ENCODE data around the gene CIZ1. TPM values are rescaled to one million over a fixed set of nuclear protein-coding genes. Genes with fewer than 3 reads are reported as not detected.

The CIZ1 gene
- total and polyA plus RNA-seq, 11 donors = 42.6 to 101 (median 73.8) TPM

DNA sequence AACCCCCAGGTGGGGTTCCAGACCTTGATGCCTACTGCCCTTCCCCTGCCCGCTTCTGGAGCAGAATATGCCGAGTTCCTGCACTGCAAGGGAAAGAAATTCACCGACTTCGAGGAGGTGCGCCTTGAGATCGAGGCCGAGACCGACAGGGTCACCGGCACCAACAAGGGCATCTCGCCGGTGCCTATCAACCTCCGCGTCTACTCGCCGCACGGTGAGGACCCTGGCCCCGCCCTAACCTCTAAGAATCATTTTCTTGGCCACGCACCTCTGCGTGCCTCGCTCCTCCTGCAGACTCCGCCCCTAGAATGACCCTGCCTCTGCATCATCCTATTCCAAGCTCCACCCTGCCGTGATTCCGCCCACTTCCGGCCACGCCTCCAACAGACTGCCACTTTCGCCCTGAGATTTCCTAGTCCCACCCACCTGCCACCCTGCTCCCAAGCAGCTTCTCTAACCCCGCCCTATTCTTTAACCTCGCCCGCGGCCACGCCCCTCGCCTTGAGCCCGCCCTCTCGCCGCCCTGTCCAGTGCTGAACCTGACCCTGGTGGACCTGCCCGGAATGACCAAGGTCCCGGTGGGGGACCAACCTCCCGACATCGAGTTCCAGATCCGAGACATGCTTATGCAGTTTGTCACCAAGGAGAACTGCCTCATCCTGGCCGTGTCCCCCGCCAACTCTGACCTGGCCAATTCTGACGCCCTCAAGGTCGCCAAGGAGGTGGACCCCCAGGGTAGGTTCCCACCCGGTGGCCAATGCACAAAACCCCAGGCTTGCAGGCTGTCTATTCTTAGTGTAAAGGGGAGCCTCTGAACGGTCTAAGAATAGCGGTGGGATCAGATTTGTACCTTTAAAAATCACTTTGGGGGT, 27.4 kb upstream of the CIZ1 start:
- Histone ChIP-seq H3K4me3 (peak overlapping the region in 10 of 12 donors; percentile 14 to 53 (median 48)), H3K9me3 (no peaks in the 10 kb centered on the region), H3K4me1 (peaks cover 0 to 32% (median 16%) of the 10 kb centered on the region in 12 donors), H3K27ac (peak overlapping the region in 5 of 12 donors; percentile 1 to 40 (median 29)), H3K27me3 (no peaks in the 10 kb centered on the region), H3K36me3 (peaks cover 0 to 25% (median 0%) of the 10 kb centered on the region in 9 donors)
- 16 to 17% (median 16%) methylated on average over 39 to 47 of the region's 47 CpGs for WGBS, 4 donors
- ATAC-seq = peak; percentile 72 to 92 (median 88)
- TF ChIP-seq POLR2A (IDR thresholded peaks at IDR 0.05) = peak in 1 of 2 donors; percentile 41
- TF ChIP-seq, protein P1, sequence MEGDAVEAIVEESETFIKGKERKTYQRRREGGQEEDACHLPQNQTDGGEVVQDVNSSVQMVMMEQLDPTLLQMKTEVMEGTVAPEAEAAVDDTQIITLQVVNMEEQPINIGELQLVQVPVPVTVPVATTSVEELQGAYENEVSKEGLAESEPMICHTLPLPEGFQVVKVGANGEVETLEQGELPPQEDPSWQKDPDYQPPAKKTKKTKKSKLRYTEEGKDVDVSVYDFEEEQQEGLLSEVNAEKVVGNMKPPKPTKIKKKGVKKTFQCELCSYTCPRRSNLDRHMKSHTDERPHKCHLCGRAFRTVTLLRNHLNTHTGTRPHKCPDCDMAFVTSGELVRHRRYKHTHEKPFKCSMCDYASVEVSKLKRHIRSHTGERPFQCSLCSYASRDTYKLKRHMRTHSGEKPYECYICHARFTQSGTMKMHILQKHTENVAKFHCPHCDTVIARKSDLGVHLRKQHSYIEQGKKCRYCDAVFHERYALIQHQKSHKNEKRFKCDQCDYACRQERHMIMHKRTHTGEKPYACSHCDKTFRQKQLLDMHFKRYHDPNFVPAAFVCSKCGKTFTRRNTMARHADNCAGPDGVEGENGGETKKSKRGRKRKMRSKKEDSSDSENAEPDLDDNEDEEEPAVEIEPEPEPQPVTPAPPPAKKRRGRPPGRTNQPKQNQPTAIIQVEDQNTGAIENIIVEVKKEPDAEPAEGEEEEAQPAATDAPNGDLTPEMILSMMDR (IDR thresholded peaks at IDR 0.05) = peak in 1 of 12 donors; percentile 3
- intact Hi-C loops (cut with DNase I) = no loop called here
- DNase-seq = peak; percentile 86 to 96 (median 93)

DNA sequence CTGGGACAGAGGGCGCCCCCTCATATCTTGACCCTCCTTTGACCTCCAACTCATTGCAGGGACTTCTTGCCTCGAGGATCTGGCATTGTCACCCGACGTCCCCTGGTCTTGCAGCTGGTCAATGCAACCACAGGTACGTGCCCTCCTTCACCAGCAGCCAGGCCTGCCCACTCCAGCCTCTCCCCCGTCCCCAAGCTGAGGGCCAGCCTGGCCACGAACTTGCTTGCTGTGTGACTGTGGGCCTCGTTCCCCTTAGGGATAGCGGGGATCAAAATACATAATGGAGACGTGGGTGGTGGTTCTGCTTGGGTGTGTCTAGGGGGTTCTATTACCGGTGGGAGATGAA, 26.8 kb upstream of the CIZ1 start:
- Histone ChIP-seq H3K9me3 (no peaks in the 10 kb centered on the region), H3K27me3 (no peaks in the 10 kb centered on the region), H3K27ac (peak overlapping the region in 5 of 12 donors; percentile 1 to 40 (median 29)), H3K36me3 (peaks cover 0 to 21% (median 0%) of the 10 kb centered on the region in 9 donors), H3K4me1 (peaks cover 0 to 32% (median 16%) of the 10 kb centered on the region in 12 donors), H3K4me3 (peak overlapping the region in 9 of 12 donors; percentile 30 to 53 (median 49))
- TF ChIP-seq, protein P1 (IDR thresholded peaks at IDR 0.05) = no peak
- TF ChIP-seq POLR2A (IDR thresholded peaks at IDR 0.05) = no peak
- WGBS, 4 donors = 62 to 71% (median 64%) methylated on average over 11 of the region's 11 CpGs
- no peak for ATAC-seq
- intact Hi-C loops (cut with DNase I) = no loop called here
- DNase-seq = no peak

DNA sequence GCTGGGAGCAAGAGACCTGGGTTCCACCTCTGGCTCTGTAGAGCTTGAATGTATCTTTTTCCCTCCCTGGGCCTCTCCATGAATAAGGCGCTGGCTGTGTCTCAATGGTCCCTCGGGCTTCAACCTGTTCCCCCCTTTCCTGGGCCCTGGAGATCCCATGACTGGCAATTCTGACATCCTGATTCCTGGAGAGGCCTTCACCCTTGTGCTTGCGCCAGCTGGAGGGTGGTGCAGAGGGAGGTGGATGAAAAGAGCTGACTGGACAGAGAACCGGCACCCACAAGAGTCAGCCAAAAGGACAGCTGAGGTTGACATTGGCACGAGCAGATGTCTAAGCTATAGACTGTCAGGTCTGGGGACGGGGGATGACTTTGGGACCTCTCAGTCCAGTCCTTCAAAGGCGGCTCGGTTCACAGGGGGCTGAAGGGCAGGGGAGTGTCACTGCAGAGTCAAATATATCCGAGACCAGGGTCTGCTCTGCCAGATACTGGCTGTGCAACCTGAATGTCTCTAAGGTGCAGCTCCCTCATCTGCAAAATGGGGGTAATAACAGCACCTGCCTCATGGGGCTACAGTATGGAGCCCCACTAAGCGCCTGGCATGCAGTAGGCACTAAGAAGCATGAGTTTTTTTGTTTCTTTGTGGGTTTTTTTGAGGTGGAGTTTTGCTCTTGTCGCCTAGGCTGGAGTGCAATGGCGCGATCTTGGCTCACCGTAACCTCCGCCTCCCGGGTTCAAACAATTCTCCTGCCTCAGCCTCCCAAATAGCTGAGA, 25.6 kb upstream of the CIZ1 start:
- Histone ChIP-seq H3K36me3 (peaks cover 0 to 10% (median 0%) of the 10 kb centered on the region in 9 donors), H3K4me1 (peaks cover 0 to 32% (median 16%) of the 10 kb centered on the region in 12 donors), H3K4me3 (no peak overlapping the region), H3K27me3 (no peaks in the 10 kb centered on the region), H3K27ac (peak overlapping the region in 6 of 12 donors; percentile 8 to 85 (median 56)), H3K9me3 (no peaks in the 10 kb centered on the region)
- intact Hi-C loops (cut with DNase I) = no loop called here
- TF ChIP-seq, protein P1 (IDR thresholded peaks at IDR 0.05) = no peak
- 77 to 86% (median 84%) methylated on average over 16 of the region's 16 CpGs for WGBS, 4 donors
- DNase-seq (peak in 1 of 5 donors; percentile 55), ATAC-seq (peak in 1 of 4 donors; percentile 3)

Measured in heart left ventricle (tissue), 16 donors.